Measurements from ENCODE around the gene LIG4.

The LIG4 gene

DNA sequence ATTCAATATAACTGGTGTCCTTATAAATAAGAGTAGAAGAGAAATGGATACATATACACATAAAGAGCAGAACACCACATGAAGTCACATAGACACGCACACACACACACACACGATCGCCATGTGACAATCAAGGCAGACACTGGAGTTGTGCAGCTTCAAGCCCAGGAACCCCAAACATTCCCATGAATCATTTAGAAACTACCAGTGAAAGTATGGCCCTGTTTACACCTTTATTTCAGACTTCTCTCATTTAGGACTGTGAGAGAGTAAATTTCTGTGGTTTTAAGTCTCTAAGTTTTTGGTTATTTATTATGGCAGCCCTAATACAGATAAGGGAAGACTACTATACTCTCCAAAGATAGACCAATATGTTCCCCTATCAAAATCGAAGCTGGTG is 33.8 kb upstream of the LIG4 start:
- Histone ChIP-seq H4K20me1 (ENCODE audit: insufficient read depth, low read length) (no peaks in the 10 kb centered on the region), H3K4me1 (ENCODE audit: insufficient read depth, low read length, severe bottlenecking) (no peaks in the 10 kb centered on the region), H3K27ac (ENCODE audit: low read depth, low read length, poor library complexity, severe bottlenecking) (no peak overlapping the region), H3K9me2 (ENCODE audit: low read depth, low read length) (no peaks in the 10 kb centered on the region), H3F3A (ENCODE audit: insufficient read depth, low read length) (no peaks in the 10 kb centered on the region), H3K9me3 (ENCODE audit: low read length) (0 out of 2 replicates have a peak, but pooled peaks cover 3% of the 10 kb centered on the region), H3K27me3 (ENCODE audit: insufficient read depth, low read length) (no peaks in the 10 kb centered on the region), H3K9ac (ENCODE audit: low read length) (no peak overlapping the region), H3K4me2 (ENCODE audit: low read length) (no peak overlapping the region), H2AFZ (ENCODE audit: low read length) (no peak overlapping the region), H3K36me3 (ENCODE audit: insufficient read depth, low read length) (no peaks in the 10 kb centered on the region), H3K4me3 (ENCODE audit: low read depth, low read length, poor library complexity, severe bottlenecking) (no peak overlapping the region), H3K79me2 (ENCODE audit: insufficient read depth, low read length) (no peaks in the 10 kb centered on the region)
- no peak for TF ChIP-seq EZH2 (IDR thresholded peaks at IDR 0.05; ENCODE audit: borderline replicate concordance, low read length)
- TF ChIP-seq, protein P1, sequence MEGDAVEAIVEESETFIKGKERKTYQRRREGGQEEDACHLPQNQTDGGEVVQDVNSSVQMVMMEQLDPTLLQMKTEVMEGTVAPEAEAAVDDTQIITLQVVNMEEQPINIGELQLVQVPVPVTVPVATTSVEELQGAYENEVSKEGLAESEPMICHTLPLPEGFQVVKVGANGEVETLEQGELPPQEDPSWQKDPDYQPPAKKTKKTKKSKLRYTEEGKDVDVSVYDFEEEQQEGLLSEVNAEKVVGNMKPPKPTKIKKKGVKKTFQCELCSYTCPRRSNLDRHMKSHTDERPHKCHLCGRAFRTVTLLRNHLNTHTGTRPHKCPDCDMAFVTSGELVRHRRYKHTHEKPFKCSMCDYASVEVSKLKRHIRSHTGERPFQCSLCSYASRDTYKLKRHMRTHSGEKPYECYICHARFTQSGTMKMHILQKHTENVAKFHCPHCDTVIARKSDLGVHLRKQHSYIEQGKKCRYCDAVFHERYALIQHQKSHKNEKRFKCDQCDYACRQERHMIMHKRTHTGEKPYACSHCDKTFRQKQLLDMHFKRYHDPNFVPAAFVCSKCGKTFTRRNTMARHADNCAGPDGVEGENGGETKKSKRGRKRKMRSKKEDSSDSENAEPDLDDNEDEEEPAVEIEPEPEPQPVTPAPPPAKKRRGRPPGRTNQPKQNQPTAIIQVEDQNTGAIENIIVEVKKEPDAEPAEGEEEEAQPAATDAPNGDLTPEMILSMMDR (IDR thresholded peaks at IDR 0.05; ENCODE audit: low read length) = no peak

DNA sequence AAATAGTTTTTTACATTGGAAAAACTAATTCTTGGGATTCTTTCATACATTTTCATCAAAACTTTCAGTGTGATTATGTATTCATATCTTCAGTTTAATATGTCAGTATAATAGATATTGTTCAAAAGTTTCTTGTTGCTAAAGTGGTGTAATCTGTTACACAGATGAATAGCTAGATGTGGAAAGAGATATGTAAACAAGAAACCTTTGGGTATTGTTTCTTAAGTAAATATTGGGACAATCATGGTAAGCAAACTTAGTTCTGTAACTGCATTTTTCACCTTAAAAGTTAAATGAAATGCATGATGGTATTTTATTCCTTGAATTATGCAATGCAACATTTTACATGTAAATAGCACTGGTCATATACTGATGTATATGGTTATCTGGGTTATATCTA is 15.0 kb upstream of the LIG4 start:
- H3K36me3 ChIP-seq (ENCODE audit: insufficient read depth, low read length) = peaks cover 6% of the 10 kb centered on the region; the same call in 1 of the 2 replicates
- H3K79me2 ChIP-seq (ENCODE audit: insufficient read depth, low read length) = peaks cover 4% of the 10 kb centered on the region; the same call in 1 of the 2 replicates
- H3K4me2 ChIP-seq (ENCODE audit: low read length) = no peak overlapping the region
- H3K9me3 ChIP-seq (ENCODE audit: low read length) = no peaks in the 10 kb centered on the region
- H4K20me1 ChIP-seq (ENCODE audit: insufficient read depth, low read length) = no peaks in the 10 kb centered on the region; the same call in 1 of the 2 replicates
- H3K9ac ChIP-seq (ENCODE audit: low read length) = no peak overlapping the region
- H3K9me2 ChIP-seq (ENCODE audit: low read depth, low read length) = no peaks in the 10 kb centered on the region
- H3K27me3 ChIP-seq (ENCODE audit: insufficient read depth, low read length) = no peaks in the 10 kb centered on the region
- no peaks in the 10 kb centered on the region for H3K4me1 ChIP-seq (ENCODE audit: insufficient read depth, low read length, severe bottlenecking)
- H3K4me3 ChIP-seq (ENCODE audit: low read depth, low read length, poor library complexity, severe bottlenecking) = no peak overlapping the region
- no peak overlapping the region for H2AFZ ChIP-seq (ENCODE audit: low read length)
- no peaks in the 10 kb centered on the region for H3F3A ChIP-seq (ENCODE audit: insufficient read depth, low read length)
- TF ChIP-seq EZH2 (IDR thresholded peaks at IDR 0.05; ENCODE audit: borderline replicate concordance, low read length) = no peak
- TF ChIP-seq, protein P1 (IDR thresholded peaks at IDR 0.05; ENCODE audit: low read length) = no peak
- H3K27ac ChIP-seq (ENCODE audit: low read depth, low read length, poor library complexity, severe bottlenecking) = no peak overlapping the region

DNA sequence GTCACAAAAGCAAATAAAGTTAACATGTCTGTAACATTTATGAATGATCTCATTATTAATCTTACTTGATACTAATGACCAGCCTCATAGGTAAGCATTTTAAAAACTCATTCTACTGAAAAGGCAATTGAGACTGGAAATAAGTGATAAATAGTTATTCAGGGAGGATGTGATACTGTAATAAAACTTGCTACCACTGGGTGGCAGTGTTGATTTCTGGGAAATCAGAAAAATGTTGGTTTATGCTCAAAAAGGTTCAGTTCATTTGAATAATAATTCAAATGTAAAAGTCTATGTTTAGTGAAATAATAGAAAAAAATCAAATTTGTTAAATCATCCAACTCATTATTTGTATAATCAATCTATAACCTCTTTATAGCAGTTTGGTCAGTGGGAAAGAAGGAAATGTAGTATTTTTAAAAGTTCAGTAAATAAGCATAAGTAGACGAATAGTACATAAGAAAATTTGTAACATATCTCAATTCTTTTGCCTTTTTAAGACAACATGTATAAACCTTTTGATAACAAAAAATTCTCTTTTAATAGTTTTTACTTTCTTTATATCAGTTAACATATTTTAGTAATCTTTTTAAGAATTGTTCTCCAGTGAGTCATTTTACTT is 12.4 kb upstream of the LIG4 start:
- Histone ChIP-seq H2AFZ (ENCODE audit: low read length) (no peak overlapping the region), H3K4me3 (ENCODE audit: low read depth, low read length, poor library complexity, severe bottlenecking) (no peak overlapping the region), H3K9me2 (ENCODE audit: low read depth, low read length) (no peaks in the 10 kb centered on the region), H3K4me2 (ENCODE audit: low read length) (no peak overlapping the region), H3K27ac (ENCODE audit: low read depth, low read length, poor library complexity, severe bottlenecking) (no peak overlapping the region), H3K9me3 (ENCODE audit: low read length) (no peaks in the 10 kb centered on the region), H3K27me3 (ENCODE audit: insufficient read depth, low read length) (no peaks in the 10 kb centered on the region), H3K36me3 (ENCODE audit: insufficient read depth, low read length) (peaks cover 6% of the 10 kb centered on the region; the same call in 1 of the 2 replicates), H3K79me2 (ENCODE audit: insufficient read depth, low read length) (no peaks in the 10 kb centered on the region; the same call in 1 of the 2 replicates), H3F3A (ENCODE audit: insufficient read depth, low read length) (no peaks in the 10 kb centered on the region), H4K20me1 (ENCODE audit: insufficient read depth, low read length) (peaks cover 2% of the 10 kb centered on the region; the same call in 1 of the 2 replicates), H3K4me1 (ENCODE audit: insufficient read depth, low read length, severe bottlenecking) (no peaks in the 10 kb centered on the region), H3K9ac (ENCODE audit: low read length) (no peak overlapping the region)
- TF ChIP-seq, protein P1 (IDR thresholded peaks at IDR 0.05; ENCODE audit: low read length) = peak; percentile 93
- TF ChIP-seq EZH2 (IDR thresholded peaks at IDR 0.05; ENCODE audit: borderline replicate concordance, low read length) = no peak
